HL-60 (cell line): ENCODE measurements around the gene PTPRR.
"Not testable (repeated sequence)": the region's sequence is repeated elsewhere in the genome, so short reads cannot be mapped to it uniquely, and the experiment has no call there.

ENCODE experiments used
- DNase-seq, 2 experiments: peaks; one replicate each; pipeline ENCODE4 v3.0.0-alpha.2; 2010 to 2020; ENCODE audit warnings: low read depth in 1 of 2, low spot score in 1 of 2
- H3K27ac ChIP-seq: fragments of 250-450 bp; sonication (Bioruptor Pico); replicated peaks from 2 replicates; pipeline ENCODE4 v1.5.1; 2020; ENCODE audit warnings: mild to moderate bottlenecking, moderate library complexity
- H3K27me3 ChIP-seq: fragments of 250-450 bp; sonication (Bioruptor Pico); 2 replicates; pipeline ENCODE4 v1.5.1; 2021; ENCODE audit warnings: mild to moderate bottlenecking, moderate library complexity; ENCODE audit not compliant: insufficient read depth, poor library complexity, severe bottlenecking
- H3K4me3 ChIP-seq: replicated peaks from 2 replicates; pipeline ENCODE4 v1.5.1; 2011; ENCODE audit warnings: mild to moderate bottlenecking, control low read depth, low read length; ENCODE audit not compliant: insufficient read depth
- GABPA ChIP-seq: IDR thresholded peaks from 2 replicates; pipeline ENCODE4 v1.6.1; 2012; ENCODE audit warnings: low read depth
- POLR2AphosphoS5 ChIP-seq: IDR thresholded peaks from 2 replicates; pipeline ENCODE4 v1.6.1; 2012; ENCODE audit warnings: low read depth
- REST ChIP-seq: IDR thresholded peaks from 2 replicates; pipeline ENCODE4 v1.6.1; 2012; ENCODE audit warnings: low read depth; ENCODE audit not compliant: insufficient replicate concordance
- SPI1 ChIP-seq: IDR thresholded peaks from 2 replicates; pipeline ENCODE4 v1.6.1; 2012; ENCODE audit warnings: low read depth, mild to moderate bottlenecking, borderline replicate concordance
- TF ChIP-seq, protein P1 (sequence below): IDR thresholded peaks from one replicate; pipeline ENCODE4 v1.5.1; 2011; ENCODE audit warnings: low read length, control low read depth, inconsistent platforms; ENCODE audit not compliant: insufficient read depth

The PTPRR gene

GRCh38 chr12:70739756-70740155, 180.8 kb downstream of the PTPRR start:
- TF ChIP-seq POLR2AphosphoS5 (no peak), SPI1 (no peak), REST (no peak), GABPA (no peak)
- TF ChIP-seq, protein P1, sequence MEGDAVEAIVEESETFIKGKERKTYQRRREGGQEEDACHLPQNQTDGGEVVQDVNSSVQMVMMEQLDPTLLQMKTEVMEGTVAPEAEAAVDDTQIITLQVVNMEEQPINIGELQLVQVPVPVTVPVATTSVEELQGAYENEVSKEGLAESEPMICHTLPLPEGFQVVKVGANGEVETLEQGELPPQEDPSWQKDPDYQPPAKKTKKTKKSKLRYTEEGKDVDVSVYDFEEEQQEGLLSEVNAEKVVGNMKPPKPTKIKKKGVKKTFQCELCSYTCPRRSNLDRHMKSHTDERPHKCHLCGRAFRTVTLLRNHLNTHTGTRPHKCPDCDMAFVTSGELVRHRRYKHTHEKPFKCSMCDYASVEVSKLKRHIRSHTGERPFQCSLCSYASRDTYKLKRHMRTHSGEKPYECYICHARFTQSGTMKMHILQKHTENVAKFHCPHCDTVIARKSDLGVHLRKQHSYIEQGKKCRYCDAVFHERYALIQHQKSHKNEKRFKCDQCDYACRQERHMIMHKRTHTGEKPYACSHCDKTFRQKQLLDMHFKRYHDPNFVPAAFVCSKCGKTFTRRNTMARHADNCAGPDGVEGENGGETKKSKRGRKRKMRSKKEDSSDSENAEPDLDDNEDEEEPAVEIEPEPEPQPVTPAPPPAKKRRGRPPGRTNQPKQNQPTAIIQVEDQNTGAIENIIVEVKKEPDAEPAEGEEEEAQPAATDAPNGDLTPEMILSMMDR = no peak

DNA sequence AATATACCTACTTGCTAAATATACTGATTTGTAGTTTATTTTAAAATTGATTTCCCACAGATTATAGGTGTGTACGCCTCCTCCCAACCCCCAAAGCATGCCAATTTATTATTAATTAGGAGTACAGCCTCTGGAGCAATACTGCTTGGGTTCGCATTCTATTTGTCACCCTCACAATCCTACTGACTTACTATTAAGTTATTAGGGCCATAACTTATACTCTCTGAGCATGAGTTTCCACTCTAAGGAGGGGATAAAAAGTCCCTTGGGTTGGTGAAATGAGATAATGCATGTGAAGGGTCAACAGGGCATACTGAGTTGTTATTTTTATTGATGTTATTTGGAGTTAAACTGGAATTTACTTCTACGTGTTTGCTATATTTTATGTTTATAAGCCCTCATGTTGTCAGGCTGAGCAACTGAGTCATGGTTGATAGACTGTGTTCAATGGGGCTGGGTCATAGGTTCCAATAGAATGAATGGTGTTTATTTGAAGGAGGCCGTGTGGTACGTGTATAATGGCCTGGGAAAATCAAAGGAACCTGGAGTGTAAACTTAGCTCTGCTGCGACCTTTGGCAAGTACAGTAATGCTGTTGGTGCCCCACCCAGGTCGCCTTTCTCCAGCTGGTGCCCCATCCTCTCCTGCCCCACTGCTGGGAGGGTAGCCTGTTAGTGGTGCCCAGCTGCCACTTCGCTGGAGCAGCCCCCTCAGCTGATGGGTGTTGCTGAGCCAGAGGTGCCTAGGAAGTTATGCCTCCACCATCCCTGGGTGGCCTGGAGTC, 184.0 kb downstream of the PTPRR start:
- H3K4me3 ChIP-seq = no peak overlapping the region

More at GRCh38 chr12:70739756-70740155, 180.8 kb downstream of the PTPRR start:
- no peak overlapping the region for H3K27ac ChIP-seq
- H3K27me3 ChIP-seq = no peaks in the 10 kb centered on the region
- DNase-seq = no peak
- no peak overlapping the region for H3K4me3 ChIP-seq

DNA sequence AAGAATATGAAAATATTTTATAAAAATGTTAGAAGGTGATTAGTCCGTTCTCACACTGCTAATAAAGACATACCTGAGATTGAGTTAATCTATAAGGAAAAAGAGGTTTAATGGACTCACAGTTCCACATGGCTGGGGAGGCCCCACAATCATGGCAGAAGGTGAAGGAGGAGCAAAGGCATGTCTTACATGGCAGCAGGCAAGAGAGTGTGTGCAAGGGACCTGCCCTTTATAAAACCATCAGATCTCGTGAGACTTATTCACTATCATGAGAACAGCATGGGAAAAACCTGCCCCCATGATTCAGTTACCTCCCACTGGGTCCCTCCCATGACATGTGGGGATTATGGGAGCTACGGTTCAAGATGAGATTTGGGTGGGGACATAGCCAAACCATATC, 185.3 kb downstream of the PTPRR start:
- not testable (repeated sequence) for H3K4me3 ChIP-seq, H3K27me3 ChIP-seq, H3K27ac ChIP-seq, DNase-seq

More for the DNA sequence above, 184.0 kb downstream of the PTPRR start:
- TF ChIP-seq GABPA (no peak), REST (no peak), SPI1 (no peak), POLR2AphosphoS5 (no peak)
- TF ChIP-seq, protein P1 = no peak
- no peak for DNase-seq
- H3K27me3 ChIP-seq = no peaks in the 10 kb centered on the region
- no peak overlapping the region for H3K27ac ChIP-seq

GRCh38 chr12:70733385-70733784, 187.2 kb downstream of the PTPRR start:
- TF ChIP-seq SPI1 (no peak), GABPA (no peak)
- TF ChIP-seq, protein P1 = peak; percentile 31
- Histone ChIP-seq H3K4me3 (no peak overlapping the region), H3K27ac (no peak overlapping the region), H3K27me3 (no peaks in the 10 kb centered on the region)
- DNase-seq = peak; percentile 18 to 29
